Left ventricle myocardium inferior (tissue), 1 donor: ENCODE measurements around the gene TMEM63B. TPM values are rescaled to one million over a fixed set of nuclear protein-coding genes. Genes with fewer than 3 reads are reported as not detected.
"Not testable (repeated sequence)": the region's sequence is repeated elsewhere in the genome, so short reads cannot be mapped to it uniquely, and the experiment has no call there.

ENCODE experiments used
- DNase-seq: peaks from one replicate; pipeline ENCODE4 v3.0.0-alpha.2; 2020
- H3K27ac ChIP-seq: fragments of 200-600 bp; replicated peaks from 2 replicates; pipeline ENCODE4 v1.8.0; 2021
- H3K27me3 ChIP-seq: fragments of 200-600 bp; 2 replicates; pipeline ENCODE4 v1.8.0; 2021; ENCODE audit warnings: low read depth
- H3K36me3 ChIP-seq: fragments of 200-600 bp; 2 replicates; pipeline ENCODE4 v1.8.0; 2021
- H3K4me1 ChIP-seq: fragments of 200-600 bp; 2 replicates; pipeline ENCODE4 v1.8.0; 2021
- H3K4me3 ChIP-seq: fragments of 200-600 bp; 2 replicates; pipeline ENCODE4 v1.8.0; 2021; ENCODE audit warnings: mild to moderate bottlenecking, moderate library complexity
- H3K9me3 ChIP-seq: fragments of 200-600 bp; replicated peaks from 2 replicates; pipeline ENCODE4 v1.8.0; 2021
- CTCF ChIP-seq: fragments of 200-600 bp; IDR thresholded peaks from 2 replicates; pipeline ENCODE4 v1.8.0; 2021; ENCODE audit warnings: antibody characterized with exemption, mild to moderate bottlenecking, borderline replicate concordance
- intact Hi-C: fragments of 100-400 bp; cut with micrococcal nuclease; formaldehyde crosslinking; loops from one replicate; pipeline ENCODE4 v1.11.0; 2022
- total RNA-seq: library from RNA; stranded (reverse); fragmentation: NEBNext Ultra II Directional; extraction: Animal tissue kit (Norgen Biotek cat#: 25700); gene quantifications from one replicate; pipeline ENCODE4 v1.2.1, GENCODE V29; 2021
- donor health status: DM: no; HTN: yes; CAD: no; lungs with severe emphysema.

The TMEM63B gene
- total RNA-seq, 1 donor from 2014 or later, result 37.2 TPM

DNA sequence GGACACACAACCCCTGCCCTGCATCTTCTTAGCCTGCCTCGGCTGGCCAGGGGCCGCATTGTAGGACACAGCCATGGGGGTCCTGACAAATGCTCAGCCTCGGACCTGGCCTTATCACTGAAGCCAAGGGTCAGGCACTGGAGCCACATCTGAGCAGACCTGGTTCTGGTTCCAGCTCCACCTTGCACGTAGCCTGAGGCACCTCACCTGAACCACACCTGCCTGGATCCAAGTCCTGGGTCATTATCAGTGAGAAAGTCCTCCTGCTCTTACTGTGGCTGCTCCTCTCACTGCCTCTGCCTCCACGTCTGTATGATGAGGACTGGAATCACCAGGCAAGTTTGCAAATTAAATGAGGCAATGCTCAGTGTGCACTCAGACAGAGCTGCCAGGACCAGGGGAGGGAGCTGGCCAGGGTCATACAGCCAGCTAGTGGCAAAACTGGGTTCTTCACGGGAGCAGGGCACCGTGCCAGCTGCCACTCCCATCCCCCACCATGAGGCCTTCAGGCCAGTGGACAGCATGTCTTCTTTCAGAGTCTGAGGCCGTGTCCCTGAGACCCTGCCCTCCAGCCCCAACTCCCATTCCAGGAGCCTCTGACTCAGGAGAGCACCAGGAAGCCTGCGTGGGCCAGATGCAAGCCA, 40.3 kb upstream of the TMEM63B start:
- DNase-seq, result peak; percentile 73

DNA sequence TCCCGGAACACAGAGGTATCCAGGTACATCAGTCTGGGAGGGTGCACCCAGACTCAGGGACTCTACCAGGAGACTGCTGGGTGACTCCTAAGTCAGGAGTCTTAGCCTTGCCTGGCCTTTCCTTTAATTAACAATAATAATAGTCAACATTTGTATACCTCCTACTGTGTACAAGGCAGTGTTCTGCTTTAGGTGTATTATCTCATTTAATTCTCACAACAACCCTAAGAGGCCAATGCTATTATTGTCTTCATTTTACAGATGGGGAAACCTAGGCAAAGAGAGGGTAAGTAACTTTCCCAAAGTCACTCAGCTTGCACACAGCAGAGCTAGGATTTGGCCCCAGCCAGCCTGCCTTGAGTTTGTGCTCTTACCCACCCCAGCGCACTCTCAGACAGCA, 39.7 kb upstream of the TMEM63B start:
- intact Hi-C loops, result no loop called here
- peaks cover 32% of the 10 kb centered on the region for H3K4me1 ChIP-seq
- TF ChIP-seq CTCF, result no peak
- H3K27ac ChIP-seq, result peak overlapping the region; percentile 50
- no peaks in the 10 kb centered on the region for H3K36me3 ChIP-seq
- DNase-seq, result no peak
- H3K4me3 ChIP-seq, result no peak overlapping the region
- no peaks in the 10 kb centered on the region for H3K9me3 ChIP-seq
- no peaks in the 10 kb centered on the region for H3K27me3 ChIP-seq

More for the DNA sequence above, 40.3 kb upstream of the TMEM63B start:
- TF ChIP-seq CTCF, result no peak
- no peaks in the 10 kb centered on the region for H3K27me3 ChIP-seq
- intact Hi-C loops, result no loop called here
- no peak overlapping the region for H3K4me3 ChIP-seq
- peak overlapping the region; percentile 50 for H3K27ac ChIP-seq
- H3K9me3 ChIP-seq, result no peaks in the 10 kb centered on the region
- peaks cover 35% of the 10 kb centered on the region for H3K4me1 ChIP-seq
- no peaks in the 10 kb centered on the region for H3K36me3 ChIP-seq

DNA sequence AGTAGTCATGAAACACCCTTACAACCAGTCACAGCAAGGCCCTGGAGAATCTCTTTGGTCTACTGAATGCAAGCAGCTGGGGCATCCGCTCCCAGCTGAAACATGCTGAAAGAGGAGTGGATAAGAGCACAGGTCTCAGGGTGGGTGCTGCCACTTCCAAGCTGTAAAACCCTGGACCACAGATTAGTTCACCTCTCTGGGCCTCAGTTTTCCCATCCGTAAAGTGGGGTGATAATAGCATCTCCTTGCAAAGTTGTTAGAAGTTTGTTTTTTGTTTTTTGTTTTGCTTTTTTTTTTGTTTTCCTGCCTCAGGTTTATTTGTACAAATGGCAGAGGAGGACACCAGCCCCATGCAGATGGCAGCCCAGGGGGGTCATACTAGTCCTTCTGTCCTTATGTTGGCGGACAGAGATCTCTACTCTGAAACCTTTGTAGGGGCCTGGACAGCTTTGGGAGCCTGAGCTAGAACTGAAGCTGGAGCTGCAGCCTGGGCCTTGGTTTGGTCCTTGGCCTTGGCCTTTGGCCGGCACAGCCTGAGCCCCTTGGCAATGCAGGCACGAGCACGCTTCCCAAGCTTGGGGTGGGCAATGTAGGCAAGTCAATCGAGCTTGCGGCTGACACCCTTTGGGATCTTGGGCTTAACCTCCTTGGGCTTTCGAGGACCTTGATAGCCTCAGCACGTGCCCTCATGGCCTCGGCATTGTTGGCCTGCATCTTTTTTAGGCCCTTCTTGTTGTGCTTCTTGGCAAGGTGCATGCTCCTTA, 38.3 kb upstream of the TMEM63B start:
- peaks cover 18% of the 10 kb centered on the region for H3K4me1 ChIP-seq
- intact Hi-C loops, result no loop called here
- H3K27me3 ChIP-seq, result no peaks in the 10 kb centered on the region
- TF ChIP-seq CTCF, result no peak
- no peaks in the 10 kb centered on the region for H3K9me3 ChIP-seq
- no peak for DNase-seq
- no peak overlapping the region for H3K27ac ChIP-seq
- no peak overlapping the region for H3K4me3 ChIP-seq
- no peaks in the 10 kb centered on the region for H3K36me3 ChIP-seq

DNA sequence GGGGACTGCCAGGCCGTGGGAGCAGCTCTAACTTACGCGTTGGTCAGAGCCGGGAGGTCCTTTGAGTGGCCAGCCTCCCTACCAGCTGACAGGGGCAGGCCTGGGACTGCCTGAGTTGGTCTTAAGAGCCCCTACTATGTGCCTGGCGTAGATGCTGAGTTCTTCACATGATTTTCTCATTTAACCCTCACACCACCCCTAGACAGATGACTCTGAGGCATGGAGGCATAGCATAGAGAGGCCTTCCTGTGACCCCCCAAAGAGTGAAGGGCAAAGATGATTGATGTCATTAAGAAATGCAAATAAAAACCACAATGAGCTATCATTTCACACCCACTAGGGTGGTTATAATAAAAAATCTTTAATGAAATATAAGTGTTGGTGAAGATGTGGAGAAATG, 36.9 kb upstream of the TMEM63B start:
- no peak for TF ChIP-seq CTCF
- no peaks in the 10 kb centered on the region for H3K9me3 ChIP-seq
- H3K27ac ChIP-seq, result no peak overlapping the region
- H3K4me3 ChIP-seq, result no peak overlapping the region
- intact Hi-C loops, result loop anchor here (10.0 kb wide), 1 partner anchor 244 kb away; no protein-coding TSS in a partner anchor
- H3K36me3 ChIP-seq, result no peaks in the 10 kb centered on the region
- DNase-seq, result no peak
- H3K4me1 ChIP-seq, result peaks cover 10% of the 10 kb centered on the region
- H3K27me3 ChIP-seq, result no peaks in the 10 kb centered on the region

DNA sequence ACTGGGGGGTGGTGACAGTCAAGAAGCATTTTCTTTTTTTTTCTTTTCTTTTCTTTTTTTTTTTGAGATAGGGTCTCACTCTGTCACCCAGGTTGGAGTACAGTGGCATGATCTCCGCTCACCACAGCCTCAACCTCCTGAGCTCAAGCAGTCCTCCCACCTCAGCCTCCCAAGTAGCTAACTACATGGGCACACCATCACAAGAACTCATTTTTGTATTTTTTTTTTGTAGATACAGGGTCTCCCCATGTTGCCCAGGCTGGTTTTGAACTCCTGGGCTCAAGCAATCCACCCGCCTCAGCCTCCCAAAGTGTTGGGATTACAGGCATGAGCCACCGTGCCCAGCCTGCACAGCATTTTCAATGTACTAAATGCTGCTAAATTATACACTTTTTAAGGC, 36.0 kb upstream of the TMEM63B start:
- intact Hi-C loops, result loop anchor here (10.0 kb wide), 1 partner anchor 243 kb away; no protein-coding TSS in a partner anchor
- not testable (repeated sequence) for DNase-seq, H3K36me3 ChIP-seq, H3K4me1 ChIP-seq, H3K27ac ChIP-seq, H3K9me3 ChIP-seq, H3K27me3 ChIP-seq, H3K4me3 ChIP-seq
